ENCODE measurements around the gene ZFAND3.

GRCh38 chr6:37792457-37793033 is 27.0 kb upstream of the ZFAND3 start:
- no peak for TF ChIP-seq EP300 (IDR thresholded peaks at IDR 0.05)
- no peak for TF ChIP-seq CTCF (IDR thresholded peaks at IDR 0.05)

Measured in stomach (tissue), 4 donors.